GM19468 (cell line): ENCODE results near the gene ADCY2.

Experiments used
- ATAC-seq: cut with Tn5 transposase; IDR thresholded peaks from one replicate; pipeline ENCODE4 v1.9.1; 2021; ENCODE audit warnings: mild to moderate bottlenecking, moderate library complexity, moderate number of reproducible peaks; ENCODE audit not compliant: unreplicated experiment; ENCODE audit errors: extremely low read depth

ADCY2 gene

DNA sequence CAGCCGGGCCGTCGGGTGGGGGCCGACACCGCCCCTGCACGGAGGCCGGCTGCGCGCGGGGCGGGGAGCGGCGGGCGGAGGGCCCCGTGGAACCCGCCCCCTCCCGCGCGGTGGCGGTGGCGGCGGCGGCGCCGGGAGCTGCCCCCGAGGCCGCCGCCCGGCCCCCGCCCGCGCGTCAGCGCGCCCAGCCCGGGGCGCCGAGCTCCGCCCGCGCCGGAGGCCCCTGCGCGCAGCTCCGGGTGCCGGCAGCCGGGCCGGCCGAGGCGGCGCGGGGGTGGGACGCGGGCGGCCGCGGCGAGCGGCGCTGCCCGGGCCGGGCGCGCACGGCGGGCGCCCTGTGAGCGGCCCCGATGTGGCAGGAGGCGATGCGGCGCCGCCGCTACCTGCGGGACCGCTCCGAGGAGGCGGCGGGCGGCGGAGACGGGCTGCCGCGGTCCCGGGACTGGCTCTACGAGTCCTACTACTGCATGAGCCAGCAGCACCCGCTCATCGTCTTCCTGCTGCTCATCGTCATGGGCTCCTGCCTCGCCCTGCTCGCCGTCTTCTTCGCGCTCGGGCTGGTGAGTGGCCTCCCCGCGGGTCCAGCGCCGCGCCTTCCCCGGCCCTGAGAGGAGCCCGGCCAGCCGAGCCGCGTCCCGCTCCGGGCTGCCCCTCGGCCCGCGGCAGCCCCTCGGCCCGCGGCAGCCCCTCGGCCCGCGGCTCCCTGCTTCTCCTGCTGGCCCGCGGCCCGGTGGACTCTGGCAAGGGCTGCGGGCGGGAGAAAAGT is at the start of gene ADCY2:
TSS of gene ADCY2 (plus strand) at position 192 of the 766 bp plus-strand sequence. CDS start at position 351, 159 bp downstream.
- no peak for ATAC-seq

- no peak for ATAC-seq
Measured at GRCh38 chr5:7347377-7347776, 48.6 kb upstream of the ADCY2 start.

GRCh38 chr5:7348168-7348854 is 47.6 kb upstream of the ADCY2 start:
- ATAC-seq, result no peak

- no peak for ATAC-seq
Measured at GRCh38 chr5:7361593-7361992, 34.3 kb upstream of the ADCY2 start.

- ATAC-seq, result no peak
Measured at GRCh38 chr5:7363067-7363677, 32.8 kb upstream of the ADCY2 start.

DNA sequence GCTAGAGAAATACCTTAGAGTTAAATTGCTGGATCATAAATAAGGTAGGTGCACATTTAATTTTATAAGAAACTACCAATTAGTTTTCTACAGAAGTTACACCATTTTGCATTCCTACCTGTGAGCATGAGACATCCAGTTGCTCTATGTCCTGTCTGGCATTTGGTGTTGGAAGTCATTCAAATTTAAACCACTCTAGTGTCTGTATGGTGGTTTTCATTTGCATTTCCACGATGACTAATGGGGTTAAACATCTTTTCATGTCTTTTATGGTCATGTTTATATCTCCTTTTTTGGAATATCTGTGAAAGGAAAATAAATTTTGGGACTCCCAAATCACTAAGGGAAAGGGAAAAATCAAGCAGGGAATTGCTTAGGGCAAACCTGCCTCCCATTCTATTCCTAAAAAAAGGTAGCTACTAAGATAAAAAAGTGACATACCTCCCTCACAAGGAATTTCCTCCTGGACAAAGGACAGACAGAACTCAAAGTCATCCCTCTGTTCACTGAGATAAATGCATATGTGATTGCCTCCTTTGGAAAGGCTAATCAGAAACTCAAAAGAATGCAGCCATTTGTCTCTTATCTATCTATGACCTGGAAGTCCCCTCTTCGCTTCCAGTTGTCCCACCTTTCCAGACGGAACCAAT is 31.6 kb upstream of the ADCY2 start:
- ATAC-seq, result no peak

DNA sequence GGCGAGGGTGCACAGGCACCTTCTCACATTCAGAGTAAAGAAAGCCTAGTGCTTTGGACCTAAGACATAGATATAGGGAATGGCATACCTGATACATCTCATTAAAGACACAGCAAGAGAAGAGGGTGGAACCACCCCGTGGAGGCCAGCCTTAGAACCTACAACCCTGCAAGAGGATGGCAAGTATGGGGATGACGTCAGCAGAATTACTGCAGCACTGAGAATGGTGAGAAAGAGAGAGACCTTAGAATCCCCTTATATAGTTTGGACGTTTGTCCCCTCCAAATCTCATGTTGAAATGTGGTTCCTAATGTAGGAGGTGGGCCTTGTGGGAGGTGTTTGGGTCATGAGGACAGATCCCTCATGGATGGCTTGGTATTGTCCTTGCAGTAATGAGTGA is 28.2 kb upstream of the ADCY2 start:
- no peak for ATAC-seq

DNA sequence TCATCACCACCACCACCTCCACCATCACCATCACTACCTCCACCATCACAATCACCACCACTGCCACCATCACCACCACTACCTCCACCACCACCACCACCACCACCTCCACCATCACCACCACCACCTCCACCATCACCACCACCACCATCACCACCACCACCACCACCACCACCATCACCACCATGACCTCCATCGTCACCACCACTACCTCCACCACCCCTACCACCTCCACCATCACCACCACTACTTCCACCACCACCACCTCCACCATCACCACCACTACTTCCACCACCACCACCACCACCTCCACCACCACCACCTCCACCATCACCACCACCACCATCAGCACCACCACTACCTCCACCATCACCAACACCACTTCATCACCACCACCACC is 23.5 kb upstream of the ADCY2 start:
- ATAC-seq, result no peak

DNA sequence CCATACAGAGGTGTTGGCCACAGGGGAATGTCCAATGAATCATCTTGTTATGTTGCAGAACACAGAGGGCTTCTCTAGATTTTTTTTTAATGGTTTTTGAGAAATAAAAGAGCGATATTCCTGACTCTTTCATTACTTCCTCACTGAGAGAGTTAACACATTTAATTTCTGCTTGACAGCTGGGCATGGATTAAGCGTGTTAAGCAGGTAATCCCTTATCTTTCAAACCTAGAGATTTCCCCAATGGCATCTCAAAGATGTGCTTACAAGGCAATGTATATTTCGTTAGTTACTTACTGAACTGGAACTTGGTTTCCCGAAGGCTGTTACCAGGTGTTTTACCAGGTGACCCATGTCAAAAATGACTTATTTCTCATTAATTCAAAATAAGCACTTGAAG is 21.8 kb upstream of the ADCY2 start:
- ATAC-seq, result no peak

GRCh38 chr5:7375457-7375856 is 20.5 kb upstream of the ADCY2 start:
- ATAC-seq, result no peak

DNA sequence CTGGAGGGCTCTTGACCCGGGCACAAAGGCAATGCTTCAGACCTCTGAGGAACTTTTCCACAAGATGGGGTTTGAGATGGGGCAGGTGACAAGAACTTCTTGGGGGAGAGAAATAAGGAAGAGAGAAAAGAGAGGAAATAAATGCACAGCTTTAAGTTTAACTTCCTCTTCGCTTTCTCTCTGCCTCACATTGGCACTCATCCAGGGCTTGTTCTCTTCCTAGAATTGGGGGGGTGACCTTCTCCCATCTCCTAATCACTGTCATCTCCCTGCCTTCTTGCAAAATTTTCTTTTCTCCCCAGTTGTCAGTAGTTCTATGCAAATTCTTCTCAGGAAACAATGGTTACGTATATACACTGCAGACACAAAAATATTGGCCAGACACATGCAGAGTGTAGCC is 19.1 kb upstream of the ADCY2 start:
- no peak for ATAC-seq

DNA sequence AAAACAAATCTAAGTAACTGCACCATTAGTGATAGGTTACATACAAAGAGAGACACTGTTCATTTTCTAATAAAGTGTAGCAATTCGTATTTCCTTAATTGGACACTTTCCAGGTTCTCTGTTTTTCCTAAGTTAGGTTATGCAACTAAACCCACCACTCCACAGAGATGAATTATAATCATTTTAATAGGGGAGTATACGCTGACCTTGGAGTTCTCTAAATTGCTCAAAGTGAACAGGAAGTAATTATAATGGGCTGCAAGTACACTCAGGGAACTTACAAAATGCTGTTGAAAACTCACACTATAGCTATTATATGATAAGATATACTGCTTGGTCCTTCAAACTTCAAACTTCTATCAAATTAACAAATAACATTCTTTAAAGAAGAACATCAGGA is 18.2 kb upstream of the ADCY2 start:
- ATAC-seq, result no peak

- ATAC-seq, result no peak
Measured at GRCh38 chr5:7382588-7382987, 13.3 kb upstream of the ADCY2 start.

- ATAC-seq, result no peak
Measured at GRCh38 chr5:7385681-7386080, 10.3 kb upstream of the ADCY2 start.

DNA sequence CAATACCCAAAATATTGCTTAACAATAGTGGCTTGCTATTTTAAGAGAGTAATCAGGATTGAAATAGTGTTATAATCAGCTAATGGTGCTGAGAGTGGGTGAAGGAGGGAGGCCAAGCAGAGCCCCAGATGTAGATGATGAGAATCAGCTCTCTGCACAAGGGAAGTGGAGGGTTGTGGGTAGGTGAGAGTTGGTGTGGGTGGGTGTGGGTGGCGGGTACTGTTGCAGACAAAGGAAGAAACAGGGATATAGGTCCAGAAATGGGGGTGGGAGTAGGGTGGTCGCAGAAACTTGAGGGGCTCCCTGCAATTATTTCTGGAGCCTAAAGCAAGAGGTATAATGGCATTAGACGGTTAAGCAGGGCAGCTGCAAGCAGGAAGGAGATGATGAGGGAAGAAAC is 7.4 kb upstream of the ADCY2 start:
- ATAC-seq, result no peak

DNA sequence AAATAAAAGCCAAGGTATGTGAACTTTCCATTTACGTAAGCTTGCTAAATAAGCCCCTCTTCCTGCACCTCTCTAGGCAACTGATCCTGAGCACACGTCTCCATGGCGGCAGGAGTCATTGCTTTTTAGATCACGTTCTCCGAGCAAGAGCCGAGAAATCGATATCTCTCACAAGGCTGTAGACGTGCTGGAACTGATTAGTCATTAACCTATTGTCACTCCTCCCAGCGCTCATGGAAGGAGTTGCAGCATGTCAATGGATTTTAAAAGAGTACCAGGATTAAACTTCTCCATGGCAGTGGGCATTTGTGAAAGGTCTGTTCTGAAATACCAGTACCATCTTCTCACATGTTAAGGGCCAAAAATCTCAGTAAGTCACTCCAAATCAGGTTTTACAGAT is 4.7 kb upstream of the ADCY2 start:
- no peak for ATAC-seq

GRCh38 chr5:7391814-7392692 is 3.9 kb upstream of the ADCY2 start:
- no peak for ATAC-seq

DNA sequence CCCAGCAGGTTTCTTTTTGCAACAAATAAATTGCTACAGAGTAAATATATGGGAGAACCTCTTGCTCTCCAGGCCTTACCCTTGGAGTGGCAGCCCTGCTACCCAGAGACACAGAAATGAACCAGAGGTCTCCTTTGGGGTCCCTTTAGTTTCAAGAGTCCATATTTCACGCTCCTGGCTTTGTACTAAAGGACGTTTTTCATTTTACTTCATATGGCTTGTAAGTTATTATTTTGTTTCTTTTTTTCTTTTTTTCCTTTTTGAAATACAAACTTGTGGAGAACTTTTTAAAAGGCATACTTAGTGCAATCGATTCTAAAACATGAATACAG is 3.3 kb upstream of the ADCY2 start:
- ATAC-seq, result no peak

DNA sequence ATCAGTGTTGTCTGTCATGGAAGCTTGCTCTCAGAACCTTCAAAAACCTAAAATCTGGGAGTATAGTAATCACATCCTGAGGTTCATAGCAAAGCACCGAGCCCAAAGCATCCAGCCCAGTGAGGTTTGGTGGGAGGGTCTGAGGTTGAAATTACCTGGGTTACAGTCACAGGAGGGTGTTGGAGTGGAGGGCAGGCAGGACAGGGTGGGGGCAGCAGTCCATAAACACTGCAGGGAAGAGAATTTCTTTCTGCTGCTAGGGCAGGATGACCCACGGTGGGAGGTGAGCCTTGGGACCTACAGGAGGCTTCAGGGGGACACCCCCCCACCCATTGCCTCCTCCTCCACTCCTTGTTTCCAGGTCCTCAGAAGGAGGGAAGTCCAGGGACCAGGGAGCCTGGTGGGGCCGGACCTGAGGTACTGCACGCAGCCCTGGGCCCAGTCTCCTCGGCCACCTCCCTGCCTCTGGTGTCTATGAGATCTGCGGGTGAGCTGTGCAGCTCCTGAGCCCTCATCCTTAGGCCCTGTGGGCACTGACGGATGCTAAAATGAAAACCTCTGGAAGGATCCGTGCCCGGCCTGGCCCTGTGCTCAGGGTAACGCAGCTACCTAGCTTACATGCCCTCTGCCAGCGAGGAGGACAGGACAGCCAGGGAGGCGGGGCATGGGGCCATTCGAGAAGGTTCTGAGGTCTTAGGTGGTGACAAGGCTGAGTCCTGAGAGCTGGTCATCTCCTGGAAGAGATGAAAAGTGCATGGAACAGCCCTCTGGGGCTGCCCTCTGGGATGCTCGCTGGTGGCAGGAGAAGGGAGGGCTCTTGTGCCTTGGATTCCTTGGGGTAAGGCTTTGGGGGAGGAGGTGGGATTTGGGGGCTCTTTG is 1.8 kb upstream of the ADCY2 start:
- ATAC-seq, result no peak
